Bronchial smooth muscle cell (primary cell): Measurements from ENCODE around the gene TIFAB. TPM values are rescaled to one million over a fixed set of nuclear protein-coding genes. Genes with fewer than 3 reads are reported as not detected.

Source experiments
- total RNA-seq: library from RNA; depleted of rRNA; stranded (reverse); fragments of >200 nt; gene quantifications from 2 replicates; pipeline ENCODE4 v1.2.1, GENCODE V29; 2014

TIFAB gene, protein sequence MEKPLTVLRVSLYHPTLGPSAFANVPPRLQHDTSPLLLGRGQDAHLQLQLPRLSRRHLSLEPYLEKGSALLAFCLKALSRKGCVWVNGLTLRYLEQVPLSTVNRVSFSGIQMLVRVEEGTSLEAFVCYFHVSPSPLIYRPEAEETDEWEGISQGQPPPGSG
- not detected in 2 replicates for total RNA-seq

DNA sequence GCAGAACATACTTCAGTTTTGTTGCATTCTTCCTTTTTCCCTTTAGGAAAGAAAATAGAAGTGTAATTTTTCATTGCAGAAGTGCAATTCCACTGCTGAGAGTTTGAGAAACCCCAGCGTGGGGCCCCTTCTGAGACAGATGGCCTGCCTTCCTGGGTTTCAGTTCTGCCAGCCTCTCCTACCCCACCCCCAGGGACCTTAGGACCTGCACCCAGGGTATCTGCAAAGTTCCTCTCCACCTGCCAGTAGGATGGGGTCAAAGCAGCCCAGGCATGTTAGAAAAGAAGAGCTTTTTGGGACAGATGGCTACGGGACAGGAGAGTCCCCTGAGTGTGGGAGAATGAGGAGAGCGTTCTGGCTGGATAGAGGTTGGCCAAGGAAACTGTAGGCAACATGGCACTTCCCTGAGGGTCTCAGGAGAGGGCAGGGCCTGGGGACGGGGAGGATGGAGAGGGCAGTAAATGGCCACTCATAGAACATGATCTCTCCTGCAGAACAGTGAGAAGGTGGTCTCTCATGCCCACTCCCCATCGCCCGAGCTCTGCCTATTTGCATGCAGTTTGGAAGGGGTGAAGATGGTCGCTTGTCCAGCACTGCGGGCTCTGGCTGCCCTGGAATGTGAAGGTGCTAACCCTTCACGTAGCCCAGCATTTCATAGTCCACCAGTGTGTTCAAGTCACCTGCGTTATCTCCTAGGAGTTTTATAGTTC lies at the start of gene TIFAB:
TIFAB (minus strand) TSS at position 31 of the 710 bp plus-strand sequence. CDS start 2,412 bp downstream, outside the sequence.

DNA sequence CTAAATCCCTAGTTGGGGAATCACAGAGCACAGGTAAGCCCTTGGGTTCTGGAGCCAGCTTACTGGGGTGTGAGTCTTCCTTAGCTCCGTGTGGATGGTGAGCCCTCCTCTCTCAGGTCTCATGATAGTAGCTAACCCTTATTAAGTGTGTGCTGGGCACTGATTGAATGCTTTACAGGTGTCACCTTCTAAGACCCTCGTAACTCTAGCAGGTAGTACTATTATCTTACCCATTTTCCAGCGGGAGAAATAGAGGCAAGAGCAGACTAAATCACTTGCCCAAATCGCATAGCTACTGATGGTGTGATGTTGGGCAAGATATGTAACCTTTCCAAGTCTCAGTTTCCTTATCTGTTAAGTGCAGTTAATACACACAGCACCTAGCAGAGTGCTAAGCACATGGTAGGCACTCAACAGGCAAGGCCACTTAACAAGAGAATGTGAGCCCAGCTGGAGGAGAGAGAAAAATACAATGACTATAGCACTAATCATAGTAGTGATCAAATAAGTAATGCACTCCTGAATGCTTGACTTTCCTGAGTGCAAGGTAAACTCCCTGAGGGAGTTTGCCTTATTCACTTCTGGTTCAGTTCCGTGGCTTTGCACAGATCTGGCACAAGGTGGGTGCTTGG lies 4.7 kb downstream of the TIFAB start, which contains the start of gene DCANP1:
DCANP1 (minus strand) TSS at position 51 of the 632 bp plus-strand sequence. CDS start 240 bp downstream, outside the sequence.

DNA sequence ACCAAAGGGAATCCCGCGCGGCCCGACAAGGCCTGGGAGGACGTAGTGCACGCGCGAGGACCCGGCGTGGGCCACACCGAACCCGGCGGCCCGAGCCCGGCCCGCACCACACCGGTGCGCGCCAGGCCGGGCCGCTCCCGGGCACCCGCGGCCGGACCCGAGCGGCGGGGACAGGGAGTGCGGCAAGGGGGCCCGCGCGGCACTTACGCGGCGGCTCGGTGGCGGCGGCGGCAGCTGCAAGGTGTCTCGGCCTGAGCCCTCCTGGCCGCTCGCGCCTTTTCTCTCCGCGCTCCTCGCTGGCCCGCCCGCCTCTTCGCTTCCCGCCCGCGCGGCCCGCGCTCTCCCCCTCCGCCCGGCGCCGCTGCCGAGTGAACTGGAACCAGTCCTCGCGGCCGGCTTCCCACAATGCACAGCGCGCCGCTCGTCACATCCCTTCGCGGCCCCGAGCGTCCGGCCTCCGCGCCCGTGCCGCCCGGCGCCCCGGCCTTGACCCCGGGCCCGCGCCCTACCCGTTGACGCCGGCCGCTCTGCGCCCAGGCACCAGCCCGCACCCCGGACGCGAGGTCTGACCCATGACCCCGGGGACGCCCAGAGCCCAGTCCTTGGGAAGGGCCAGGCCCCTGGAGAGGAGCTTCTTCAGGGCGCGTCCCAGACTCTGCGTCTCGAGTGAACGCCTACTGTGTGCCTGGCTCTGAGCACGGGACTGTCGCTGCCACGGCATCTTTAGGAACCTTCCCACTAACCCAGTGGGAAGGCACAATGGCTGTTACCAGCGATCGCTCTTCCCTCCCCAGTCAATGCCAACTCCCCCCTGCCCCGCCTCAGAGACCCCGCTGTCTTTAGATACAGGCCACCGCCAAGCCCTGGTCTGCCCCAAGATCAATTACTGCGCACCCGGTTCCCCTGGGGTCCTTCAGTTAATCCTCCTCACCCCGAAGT lies 53.0 kb downstream of the TIFAB start, which contains the start of gene MACROH2A1:
MACROH2A1 (minus strand) TSS at position 377 of the 939 bp plus-strand sequence. CDS start 10,138 bp downstream, outside the sequence.

Other genes with a start within 250 kb of the TIFAB start
- 94.8 and 123 TPM in 2 replicates for gene MACROH2A1, start 53.1 kb downstream of the TIFAB start, total RNA-seq
- not detected in 2 replicates for gene DCANP1, start 5.0 kb downstream of the TIFAB start, total RNA-seq
- not detected in 2 replicates for gene NEUROG1, start 83.6 kb upstream of the TIFAB start, total RNA-seq
- gene CXCL14, start 126.6 kb upstream of the TIFAB start, total RNA-seq: not detected in 2 replicates